ENCODE measurements around the gene GPM6B. TPM values are rescaled to one million over a fixed set of nuclear protein-coding genes. Genes with fewer than 3 reads are reported as not detected.

The GPM6B gene
- total and polyA plus RNA-seq, 2 donors (not counting 3 experiments of a cell fraction or from before 2014, with no cell fraction given) = 0.30 TPM; not detected in 1

DNA sequence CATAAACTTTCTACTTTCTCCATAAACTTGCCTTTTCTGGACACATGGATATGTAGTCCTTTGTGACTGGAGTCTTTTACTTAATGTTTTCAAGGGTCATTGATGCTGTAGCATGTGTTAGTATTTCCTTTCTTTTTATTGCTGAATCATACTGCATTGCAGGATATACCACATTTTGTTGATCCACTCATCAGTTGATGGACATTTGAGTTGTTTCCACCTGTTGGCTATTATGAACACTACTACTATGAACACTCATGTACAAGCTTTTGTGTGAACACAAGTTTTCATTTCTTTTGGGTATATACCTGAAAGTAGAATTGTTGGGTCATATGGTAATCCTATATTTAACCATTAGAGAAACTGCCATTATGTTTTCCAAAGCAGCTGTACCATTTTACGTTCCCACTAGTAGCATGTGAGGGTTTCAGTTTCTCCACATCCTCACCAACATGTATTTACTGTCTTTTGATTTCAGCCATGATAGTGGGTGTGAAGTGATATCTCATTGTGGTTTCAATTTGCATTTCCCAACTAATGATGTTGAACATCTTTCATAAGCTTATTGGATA lies 26.3 kb upstream of the GPM6B start:
- no peaks in the 10 kb centered on the region for H3K36me3 ChIP-seq (ENCODE audit: control insufficient read depth in 2 of 2, extremely low read depth in 1 of 2, insufficient read depth in 2 of 2, low read length in 2 of 2)
- no peak overlapping the region for H2AFZ ChIP-seq (ENCODE audit: low read depth, low read length)
- no peak overlapping the region for H3K27ac ChIP-seq (ENCODE audit: insufficient read depth, low read depth, low read length)
- no peaks in the 10 kb centered on the region for H3K4me1 ChIP-seq (ENCODE audit: control insufficient read depth, extremely low read depth, insufficient read depth, low read length)
- no peak overlapping the region for H3K4me2 ChIP-seq (ENCODE audit: insufficient read depth, low read length)
- H3K9me3 ChIP-seq (replicated peaks; ENCODE audit: control insufficient read depth, insufficient read depth, low read length) = no peaks in the 10 kb centered on the region
- H3K9me1 ChIP-seq (replicated peaks; ENCODE audit: control insufficient read depth, extremely low read depth, insufficient read depth, low read length) = no peaks in the 10 kb centered on the region
- intact Hi-C loops (cut with micrococcal nuclease) (no loop called here), dilution Hi-C loops (cut with MboI; ENCODE audit: extremely low pct_ligation_motif_present, low sequenced_read_pairs) (no loop called here)
- H3K9ac ChIP-seq (replicated peaks; ENCODE audit: extremely low read depth, insufficient read depth, low read length) = no peak overlapping the region
- no peaks in the 10 kb centered on the region for H4K20me1 ChIP-seq (replicated peaks; ENCODE audit: control insufficient read depth, extremely low read depth, insufficient read depth, low read length)
- ChIA-PET POLR2A (no interaction called here), CTCF (no interaction called here)
- TF ChIP-seq GATA2 (IDR thresholded peaks at IDR 0.05; ENCODE audit: insufficient read depth, insufficient read length, low read depth, low read length) (no peak), JUN (IDR thresholded peaks at IDR 0.05; ENCODE audit: borderline replicate concordance, insufficient read depth, insufficient read length, low read depth) (no peak), POLR2A (IDR thresholded peaks at IDR 0.05; ENCODE audit: low read depth, low read length) (no peak), EZH2 (IDR thresholded peaks at IDR 0.05; ENCODE audit: borderline replicate concordance, low read depth, low read length, severe bottlenecking) (no peak), MYC (IDR thresholded peaks at IDR 0.05; ENCODE audit: low read depth, low read length) (no peak), POLR2AphosphoS5 (IDR thresholded peaks at IDR 0.05; ENCODE audit: insufficient read depth, low read depth, low read length) (no peak), FOS (IDR thresholded peaks at IDR 0.05; ENCODE audit: borderline replicate concordance, insufficient read depth, low read length) (no peak)
- TF ChIP-seq, protein P1, sequence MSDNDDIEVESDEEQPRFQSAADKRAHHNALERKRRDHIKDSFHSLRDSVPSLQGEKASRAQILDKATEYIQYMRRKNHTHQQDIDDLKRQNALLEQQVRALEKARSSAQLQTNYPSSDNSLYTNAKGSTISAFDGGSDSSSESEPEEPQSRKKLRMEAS (IDR thresholded peaks at IDR 0.05; ENCODE audit: insufficient read depth, insufficient read length) = no peak
- TF ChIP-seq, protein P2, sequence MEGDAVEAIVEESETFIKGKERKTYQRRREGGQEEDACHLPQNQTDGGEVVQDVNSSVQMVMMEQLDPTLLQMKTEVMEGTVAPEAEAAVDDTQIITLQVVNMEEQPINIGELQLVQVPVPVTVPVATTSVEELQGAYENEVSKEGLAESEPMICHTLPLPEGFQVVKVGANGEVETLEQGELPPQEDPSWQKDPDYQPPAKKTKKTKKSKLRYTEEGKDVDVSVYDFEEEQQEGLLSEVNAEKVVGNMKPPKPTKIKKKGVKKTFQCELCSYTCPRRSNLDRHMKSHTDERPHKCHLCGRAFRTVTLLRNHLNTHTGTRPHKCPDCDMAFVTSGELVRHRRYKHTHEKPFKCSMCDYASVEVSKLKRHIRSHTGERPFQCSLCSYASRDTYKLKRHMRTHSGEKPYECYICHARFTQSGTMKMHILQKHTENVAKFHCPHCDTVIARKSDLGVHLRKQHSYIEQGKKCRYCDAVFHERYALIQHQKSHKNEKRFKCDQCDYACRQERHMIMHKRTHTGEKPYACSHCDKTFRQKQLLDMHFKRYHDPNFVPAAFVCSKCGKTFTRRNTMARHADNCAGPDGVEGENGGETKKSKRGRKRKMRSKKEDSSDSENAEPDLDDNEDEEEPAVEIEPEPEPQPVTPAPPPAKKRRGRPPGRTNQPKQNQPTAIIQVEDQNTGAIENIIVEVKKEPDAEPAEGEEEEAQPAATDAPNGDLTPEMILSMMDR (IDR thresholded peaks at IDR 0.05; ENCODE audit: extremely low read depth in 1 of 2, insufficient read depth in 1 of 2, low read depth in 1 of 2, low read length in 2 of 2) = no peak
- no peaks in the 10 kb centered on the region for H3K79me2 ChIP-seq (ENCODE audit: control insufficient read depth, insufficient read depth, low read length)
- H3K27me3 ChIP-seq (ENCODE audit: control insufficient read depth in 2 of 2, insufficient read depth in 2 of 2, low read length in 2 of 2) = no peaks in the 10 kb centered on the region
- DNase-seq (ENCODE audit: low read depth, low spot score) (no peak), FAIRE-seq (no peak)
- H3K4me3 ChIP-seq (replicated peaks in 1 of 3; ENCODE audit: insufficient read depth in 1 of 3, low read depth in 1 of 3, low read length in 3 of 3) = no peak overlapping the region
- BruUV-seq (replicated peaks) = no TSS peak
